ENCODE data around the gene LY6G5B.

- no peak for TF ChIP-seq CTCF (IDR thresholded peaks at IDR 0.05)
- no peak for TF ChIP-seq EZH2 (IDR thresholded peaks at IDR 0.05; ENCODE audit: borderline replicate concordance, insufficient read depth, low read depth, low read length, poor library complexity, severe bottlenecking)
These were observed 38.6 kb upstream of the LY6G5B start for GRCh38 chr6:31631209-31631608.
